SK-N-SH treated with all-trans-retinoic acid at 6 μM for 48 hours (cell line): Measurements from ENCODE around the gene PCNT.

ENCODE experiments used
- CSDC2 ChIP-seq: fragments of 250-450 bp; sonication (Bioruptor Pico); IDR thresholded peaks from 2 replicates; pipeline ENCODE4 v1.5.0; 2020; ENCODE audit warnings: mild to moderate bottlenecking, moderate library complexity
- ESRRG ChIP-seq: fragments of 250-450 bp; sonication (Bioruptor Pico); IDR thresholded peaks from 2 replicates; pipeline ENCODE4 v1.6.1; 2021; ENCODE audit warnings: mild to moderate bottlenecking
- ZFP3 ChIP-seq: fragments of 250-450 bp; sonication (Bioruptor Pico); IDR thresholded peaks from 2 replicates; pipeline ENCODE4 v1.5.0; 2020; ENCODE audit warnings: mild to moderate bottlenecking, moderate library complexity
- ZFP30 ChIP-seq: fragments of 450-650 bp; formaldehyde crosslinking; IDR thresholded peaks from 2 replicates; pipeline ENCODE4 v1.5.0; 2022; ENCODE audit warnings: mild to moderate bottlenecking, moderate library complexity
- ZNF565 ChIP-seq: fragments of 450-650 bp; formaldehyde crosslinking; conservative IDR thresholded peaks from 2 replicates; pipeline ENCODE4 v1.5.0; 2020; ENCODE audit warnings: low read depth, mild to moderate bottlenecking, moderate library complexity
- ZNF70 ChIP-seq: fragments of 450-650 bp; formaldehyde crosslinking; IDR thresholded peaks from 2 replicates; pipeline ENCODE4 v1.5.0; 2020; ENCODE audit warnings: mild to moderate bottlenecking, moderate library complexity
- ZNF8 ChIP-seq: fragments of 450-650 bp; formaldehyde crosslinking; IDR thresholded peaks from 2 replicates; pipeline ENCODE4 v1.5.0; 2020; ENCODE audit warnings: mild to moderate bottlenecking, moderate library complexity
- TF ChIP-seq, protein P1 (sequence below): fragments of 250-450 bp; sonication (Bioruptor Pico); IDR thresholded peaks from 2 replicates; pipeline ENCODE4 v1.5.1; 2020; ENCODE audit warnings: low read depth, mild to moderate bottlenecking, moderate library complexity
- TF ChIP-seq, protein P2 (sequence below): fragments of 250-450 bp; sonication (Bioruptor Pico); IDR thresholded peaks from 2 replicates; pipeline ENCODE4 v1.8.0; 2020; ENCODE audit warnings: mild to moderate bottlenecking, moderate library complexity, borderline replicate concordance
- TF ChIP-seq, protein P3 (sequence below): fragments of 250-450 bp; sonication (Bioruptor Pico); IDR thresholded peaks from 2 replicates; pipeline ENCODE4 v1.8.0; 2021; ENCODE audit warnings: low read depth, mild to moderate bottlenecking, moderate library complexity, borderline replicate concordance
- TF ChIP-seq, protein P4 (sequence below): fragments of 250-450 bp; sonication (Bioruptor Pico); IDR thresholded peaks from 2 replicates; pipeline ENCODE4 v1.5.0; 2020; ENCODE audit warnings: mild to moderate bottlenecking, moderate library complexity

DNA sequence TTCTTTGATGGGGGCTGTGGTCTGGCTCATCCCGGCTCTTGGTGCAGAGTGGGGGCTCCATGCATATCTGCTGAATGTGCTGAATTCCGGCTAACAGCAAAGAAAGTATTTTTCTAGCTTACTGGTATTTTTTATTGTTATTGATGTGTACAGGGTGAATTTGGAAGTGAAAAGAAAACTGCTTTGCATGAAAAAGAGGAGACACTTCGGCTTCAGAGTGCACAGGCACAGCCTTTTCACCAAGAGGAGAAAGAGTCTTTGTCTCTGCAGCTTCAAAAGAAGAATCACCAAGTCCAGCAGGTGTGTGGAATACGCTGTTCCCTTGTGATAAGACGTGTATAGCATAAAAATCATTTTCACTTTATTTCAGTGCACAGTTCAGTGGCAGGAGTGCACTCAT lies 57.6 kb downstream of the PCNT start:
- TF ChIP-seq CSDC2 (CRISPR knock-in tag), result no peak
- TF ChIP-seq ZNF8 (CRISPR knock-in tag), result no peak
- no peak for TF ChIP-seq ZFP30 (CRISPR knock-in tag)
- TF ChIP-seq, protein P1, sequence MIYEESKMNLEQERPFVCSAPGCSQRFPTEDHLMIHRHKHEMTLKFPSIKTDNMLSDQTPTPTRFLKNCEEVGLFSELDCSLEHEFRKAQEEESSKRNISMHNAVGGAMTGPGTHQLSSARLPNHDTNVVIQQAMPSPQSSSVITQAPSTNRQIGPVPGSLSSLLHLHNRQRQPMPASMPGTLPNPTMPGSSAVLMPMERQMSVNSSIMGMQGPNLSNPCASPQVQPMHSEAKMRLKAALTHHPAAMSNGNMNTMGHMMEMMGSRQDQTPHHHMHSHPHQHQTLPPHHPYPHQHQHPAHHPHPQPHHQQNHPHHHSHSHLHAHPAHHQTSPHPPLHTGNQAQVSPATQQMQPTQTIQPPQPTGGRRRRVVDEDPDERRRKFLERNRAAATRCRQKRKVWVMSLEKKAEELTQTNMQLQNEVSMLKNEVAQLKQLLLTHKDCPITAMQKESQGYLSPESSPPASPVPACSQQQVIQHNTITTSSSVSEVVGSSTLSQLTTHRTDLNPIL, result no peak
- no peak for TF ChIP-seq ESRRG (CRISPR knock-in tag)
- TF ChIP-seq, protein P2, sequence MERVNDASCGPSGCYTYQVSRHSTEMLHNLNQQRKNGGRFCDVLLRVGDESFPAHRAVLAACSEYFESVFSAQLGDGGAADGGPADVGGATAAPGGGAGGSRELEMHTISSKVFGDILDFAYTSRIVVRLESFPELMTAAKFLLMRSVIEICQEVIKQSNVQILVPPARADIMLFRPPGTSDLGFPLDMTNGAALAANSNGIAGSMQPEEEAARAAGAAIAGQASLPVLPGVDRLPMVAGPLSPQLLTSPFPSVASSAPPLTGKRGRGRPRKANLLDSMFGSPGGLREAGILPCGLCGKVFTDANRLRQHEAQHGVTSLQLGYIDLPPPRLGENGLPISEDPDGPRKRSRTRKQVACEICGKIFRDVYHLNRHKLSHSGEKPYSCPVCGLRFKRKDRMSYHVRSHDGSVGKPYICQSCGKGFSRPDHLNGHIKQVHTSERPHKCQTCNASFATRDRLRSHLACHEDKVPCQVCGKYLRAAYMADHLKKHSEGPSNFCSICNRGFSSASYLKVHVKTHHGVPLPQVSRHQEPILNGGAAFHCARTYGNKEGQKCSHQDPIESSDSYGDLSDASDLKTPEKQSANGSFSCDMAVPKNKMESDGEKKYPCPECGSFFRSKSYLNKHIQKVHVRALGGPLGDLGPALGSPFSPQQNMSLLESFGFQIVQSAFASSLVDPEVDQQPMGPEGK (CRISPR knock-in tag), result no peak
- TF ChIP-seq ZNF70, result no peak
- no peak for TF ChIP-seq ZFP3 (CRISPR knock-in tag)
- TF ChIP-seq, protein P3, sequence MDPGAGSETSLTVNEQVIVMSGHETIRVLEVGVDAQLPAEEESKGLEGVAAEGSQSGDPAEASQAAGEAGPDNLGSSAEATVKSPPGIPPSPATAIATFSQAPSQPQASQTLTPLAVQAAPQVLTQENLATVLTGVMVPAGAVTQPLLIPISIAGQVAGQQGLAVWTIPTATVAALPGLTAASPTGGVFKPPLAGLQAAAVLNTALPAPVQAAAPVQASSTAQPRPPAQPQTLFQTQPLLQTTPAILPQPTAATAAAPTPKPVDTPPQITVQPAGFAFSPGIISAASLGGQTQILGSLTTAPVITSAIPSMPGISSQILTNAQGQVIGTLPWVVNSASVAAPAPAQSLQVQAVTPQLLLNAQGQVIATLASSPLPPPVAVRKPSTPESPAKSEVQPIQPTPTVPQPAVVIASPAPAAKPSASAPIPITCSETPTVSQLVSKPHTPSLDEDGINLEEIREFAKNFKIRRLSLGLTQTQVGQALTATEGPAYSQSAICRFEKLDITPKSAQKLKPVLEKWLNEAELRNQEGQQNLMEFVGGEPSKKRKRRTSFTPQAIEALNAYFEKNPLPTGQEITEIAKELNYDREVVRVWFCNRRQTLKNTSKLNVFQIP (CRISPR knock-in tag), result no peak
- TF ChIP-seq, protein P4, sequence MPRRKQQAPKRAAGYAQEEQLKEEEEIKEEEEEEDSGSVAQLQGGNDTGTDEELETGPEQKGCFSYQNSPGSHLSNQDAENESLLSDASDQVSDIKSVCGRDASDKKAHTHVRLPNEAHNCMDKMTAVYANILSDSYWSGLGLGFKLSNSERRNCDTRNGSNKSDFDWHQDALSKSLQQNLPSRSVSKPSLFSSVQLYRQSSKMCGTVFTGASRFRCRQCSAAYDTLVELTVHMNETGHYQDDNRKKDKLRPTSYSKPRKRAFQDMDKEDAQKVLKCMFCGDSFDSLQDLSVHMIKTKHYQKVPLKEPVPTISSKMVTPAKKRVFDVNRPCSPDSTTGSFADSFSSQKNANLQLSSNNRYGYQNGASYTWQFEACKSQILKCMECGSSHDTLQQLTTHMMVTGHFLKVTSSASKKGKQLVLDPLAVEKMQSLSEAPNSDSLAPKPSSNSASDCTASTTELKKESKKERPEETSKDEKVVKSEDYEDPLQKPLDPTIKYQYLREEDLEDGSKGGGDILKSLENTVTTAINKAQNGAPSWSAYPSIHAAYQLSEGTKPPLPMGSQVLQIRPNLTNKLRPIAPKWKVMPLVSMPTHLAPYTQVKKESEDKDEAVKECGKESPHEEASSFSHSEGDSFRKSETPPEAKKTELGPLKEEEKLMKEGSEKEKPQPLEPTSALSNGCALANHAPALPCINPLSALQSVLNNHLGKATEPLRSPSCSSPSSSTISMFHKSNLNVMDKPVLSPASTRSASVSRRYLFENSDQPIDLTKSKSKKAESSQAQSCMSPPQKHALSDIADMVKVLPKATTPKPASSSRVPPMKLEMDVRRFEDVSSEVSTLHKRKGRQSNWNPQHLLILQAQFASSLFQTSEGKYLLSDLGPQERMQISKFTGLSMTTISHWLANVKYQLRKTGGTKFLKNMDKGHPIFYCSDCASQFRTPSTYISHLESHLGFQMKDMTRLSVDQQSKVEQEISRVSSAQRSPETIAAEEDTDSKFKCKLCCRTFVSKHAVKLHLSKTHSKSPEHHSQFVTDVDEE, result no peak
- TF ChIP-seq ZNF565 (CRISPR knock-in tag), result no peak
